HepG2 (cell line): ENCODE results near the gene NRAP. TPM values are rescaled to one million over a fixed set of nuclear protein-coding genes. Genes with fewer than 3 reads are reported as not detected.

ENCODE experiments used
- E2F2 ChIP-seq: sonication (generic); formaldehyde crosslinking; IDR thresholded peaks from 2 replicates; pipeline ENCODE4 v1.4.0; 2020; ENCODE audit warnings: missing genetic modification reagents, borderline replicate concordance
- FOSL2 ChIP-seq: sonication (generic); formaldehyde crosslinking; IDR thresholded peaks from 2 replicates; pipeline ENCODE4 v1.4.0; 2020; ENCODE audit warnings: missing genetic modification reagents
- FOXK2 ChIP-seq: fragments of 450-650 bp; IDR thresholded peaks from 2 replicates; pipeline ENCODE4 v1.6.1; 2016
- GATA4 ChIP-seq: sonication (generic); IDR thresholded peaks from 2 replicates; pipeline ENCODE4 v1.6.1; 2016; ENCODE audit warnings: antibody characterized with exemption, low read depth, borderline replicate concordance
- JUNB ChIP-seq: sonication (generic); formaldehyde crosslinking; IDR thresholded peaks from 2 replicates; pipeline ENCODE4 v1.8.0; 2022; ENCODE audit warnings: missing genetic modification reagents, mild to moderate bottlenecking, borderline replicate concordance
- LCORL ChIP-seq, 2 experiments: fragments of 450-650 bp in 1 of 2; sonication (generic) in 1 of 2; formaldehyde crosslinking in 1 of 2; IDR thresholded peaks; 2 replicates each; pipeline versions ENCODE4 v1.5.0 to v1.6.1; 2017 to 2020; ENCODE audit warnings: antibody characterized with exemption in 1 of 2, missing genetic modification reagents in 1 of 2
- NR2F6 ChIP-seq, 2 experiments: IDR thresholded peaks; 2 replicates each; pipeline ENCODE4 v1.6.1; 2016; ENCODE audit warnings: antibody characterized with exemption in 1 of 2, mild to moderate bottlenecking in 1 of 2
- PAXIP1 ChIP-seq: sonication (generic); formaldehyde crosslinking; conservative IDR thresholded peaks from 2 replicates; pipeline ENCODE4 v1.4.0; 2020; ENCODE audit warnings: mild to moderate bottlenecking, missing genetic modification reagents, moderate library complexity
- PHF21A ChIP-seq: sonication (generic); formaldehyde crosslinking; IDR thresholded peaks from 2 replicates; pipeline ENCODE4 v1.5.0; 2020; ENCODE audit warnings: mild to moderate bottlenecking, missing genetic modification reagents
- PPARG ChIP-seq: conservative IDR thresholded peaks from 2 replicates; pipeline ENCODE4 v1.6.1; 2016; ENCODE audit warnings: missing biosample characterization, missing genetic modification reagents
- TBX2 ChIP-seq: sonication (generic); formaldehyde crosslinking; IDR thresholded peaks from 2 replicates; pipeline ENCODE4 v1.5.0; 2020; ENCODE audit warnings: missing genetic modification reagents, mild to moderate bottlenecking, borderline replicate concordance
- THRA ChIP-seq: sonication (generic); formaldehyde crosslinking; IDR thresholded peaks from 2 replicates; pipeline ENCODE4 v1.4.0; 2020; ENCODE audit warnings: missing genetic modification reagents, borderline replicate concordance
- THYN1 ChIP-seq: sonication (generic); formaldehyde crosslinking; IDR thresholded peaks from 2 replicates; pipeline ENCODE4 v1.8.1; 2023; ENCODE audit warnings: low read depth, mild to moderate bottlenecking, moderate library complexity, missing genetic modification reagents, borderline replicate concordance
- polyA plus RNA-seq, 8 experiments: library from polyadenylated mRNA; depleted of rRNA in 3 of 8; stranded (reverse) in 7 of 8; unstranded in 1 of 8; fragments of >200 nt; fragmentation: Illumina TruSeq in 4 of 8; extraction: Trizol in 4 of 8; gene quantifications; 2 replicates each; pipeline versions ENCODE4 v1.2.1 to v1.2.3, GENCODE V29; 2011 to 2016; ENCODE audit warnings: low read depth in 4 of 8, missing spikeins in 1 of 8, mixed read lengths in 1 of 8; ENCODE audit not compliant: insufficient read depth in 1 of 8
- total RNA-seq, 5 experiments: library from RNA; depleted of rRNA; stranded (reverse); fragments of >200 nt; fragmentation: Illumina TruSeq; extraction: Trizol; gene quantifications; 2 replicates each; pipeline ENCODE4 v1.2.3, GENCODE V29; 2016; ENCODE audit warnings: low read depth in 1 of 5
- TF ChIP-seq, protein P1 (sequence below): IDR thresholded peaks from 2 replicates; pipeline ENCODE4 v1.6.1; 2016
- TF ChIP-seq, protein P2 (sequence below): IDR thresholded peaks from 2 replicates; pipeline ENCODE4 v1.6.1; 2012; ENCODE audit warnings: low read depth, low read length, improper control_type of control experiment
- TF ChIP-seq, protein P3 (sequence below): sonication (generic); formaldehyde crosslinking; IDR thresholded peaks from 2 replicates; pipeline ENCODE4 v1.5.1; 2020; ENCODE audit warnings: missing genetic modification reagents, mild to moderate bottlenecking, borderline replicate concordance

The NRAP gene
- total and polyA plus RNA-seq, 2 of the 13 experiments (the other 11 are each of a cell fraction or from before 2014, with no cell fraction given): not detected

DNA sequence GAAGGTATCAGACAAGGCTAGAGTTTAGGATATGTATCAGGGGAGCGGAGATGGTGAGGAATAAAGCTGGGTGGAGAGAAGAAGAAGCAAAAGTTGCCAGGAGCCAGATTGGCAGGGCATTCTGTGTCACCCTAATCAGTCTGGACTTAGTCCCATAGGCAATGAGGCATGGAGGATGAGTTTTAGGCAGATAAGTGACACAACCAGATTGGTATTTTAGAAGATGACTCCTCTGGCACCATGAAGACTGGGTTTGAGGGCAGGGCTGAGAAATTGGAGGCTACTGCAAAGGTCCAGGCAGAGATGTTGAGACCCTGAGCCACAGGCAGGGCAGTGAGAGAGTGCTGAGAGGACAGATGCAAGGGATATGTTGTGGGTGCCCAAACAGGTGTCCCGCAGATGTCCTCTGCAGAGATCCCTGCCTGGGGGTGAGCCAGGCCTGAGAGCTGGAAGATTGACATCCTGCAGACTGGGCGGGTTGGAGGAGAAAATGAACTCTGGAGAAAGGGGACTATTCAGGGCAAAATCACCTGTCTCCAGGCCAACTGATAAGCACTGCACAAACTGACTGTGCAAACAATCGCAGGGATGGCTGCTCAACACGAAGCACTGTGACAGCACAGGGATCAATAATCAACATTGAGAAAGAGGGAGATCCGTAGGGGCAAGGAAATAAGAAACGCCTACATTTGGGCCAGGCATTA lies 122.8 kb downstream of the NRAP start (continued):
- TF ChIP-seq, protein P1, sequence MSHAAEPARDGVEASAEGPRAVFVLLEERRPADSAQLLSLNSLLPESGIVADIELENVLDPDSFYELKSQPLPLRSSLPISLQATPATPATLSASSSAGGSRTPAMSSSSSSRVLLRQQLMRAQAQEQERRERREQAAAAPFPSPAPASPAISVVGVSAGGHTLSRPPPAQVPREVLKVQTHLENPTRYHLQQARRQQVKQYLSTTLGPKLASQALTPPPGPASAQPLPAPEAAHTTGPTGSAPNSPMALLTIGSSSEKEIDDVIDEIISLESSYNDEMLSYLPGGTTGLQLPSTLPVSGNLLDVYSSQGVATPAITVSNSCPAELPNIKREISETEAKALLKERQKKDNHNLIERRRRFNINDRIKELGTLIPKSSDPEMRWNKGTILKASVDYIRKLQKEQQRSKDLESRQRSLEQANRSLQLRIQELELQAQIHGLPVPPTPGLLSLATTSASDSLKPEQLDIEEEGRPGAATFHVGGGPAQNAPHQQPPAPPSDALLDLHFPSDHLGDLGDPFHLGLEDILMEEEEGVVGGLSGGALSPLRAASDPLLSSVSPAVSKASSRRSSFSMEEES (CRISPR knock-in tag): 0 out of 2 replicates have a peak, but pooled peaks have one; percentile 16
- 0 out of 2 replicates have a peak, but pooled peaks have one; percentile 26 for TF ChIP-seq NR2F6 (IDR thresholded peaks at IDR 0.05)
- peak; percentile 39; the same call in 1 of the 2 replicates for TF ChIP-seq NR2F6 (CRISPR knock-in tag; IDR thresholded peaks at IDR 0.05)
- peak; percentile 58; the same call in 1 of the 2 replicates for TF ChIP-seq TBX2 (CRISPR knock-in tag)
- TF ChIP-seq, protein P2, sequence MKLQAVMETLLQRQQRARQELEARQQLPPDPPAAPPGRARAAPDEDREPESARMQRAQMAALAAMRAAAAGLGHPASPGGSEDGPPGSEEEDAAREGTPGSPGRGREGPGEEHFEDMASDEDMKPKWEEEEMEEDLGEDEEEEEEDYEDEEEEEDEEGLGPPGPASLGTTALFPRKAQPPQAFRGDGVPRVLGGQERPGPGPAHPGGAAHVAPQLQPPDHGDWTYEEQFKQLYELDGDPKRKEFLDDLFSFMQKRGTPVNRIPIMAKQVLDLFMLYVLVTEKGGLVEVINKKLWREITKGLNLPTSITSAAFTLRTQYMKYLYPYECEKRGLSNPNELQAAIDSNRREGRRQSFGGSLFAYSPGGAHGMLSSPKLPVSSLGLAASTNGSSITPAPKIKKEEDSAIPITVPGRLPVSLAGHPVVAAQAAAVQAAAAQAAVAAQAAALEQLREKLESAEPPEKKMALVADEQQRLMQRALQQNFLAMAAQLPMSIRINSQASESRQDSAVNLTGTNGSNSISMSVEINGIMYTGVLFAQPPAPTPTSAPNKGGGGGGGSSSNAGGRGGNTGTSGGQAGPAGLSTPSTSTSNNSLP: no peak
- TF ChIP-seq GATA4: 0 out of 2 replicates have a peak, but pooled peaks have one; percentile 29
- peak; percentile 33; the same call in 1 of the 2 replicates for TF ChIP-seq THRA (CRISPR knock-in tag)
- peak; percentile 66 for TF ChIP-seq PHF21A (CRISPR knock-in tag)
- TF ChIP-seq, protein P3, sequence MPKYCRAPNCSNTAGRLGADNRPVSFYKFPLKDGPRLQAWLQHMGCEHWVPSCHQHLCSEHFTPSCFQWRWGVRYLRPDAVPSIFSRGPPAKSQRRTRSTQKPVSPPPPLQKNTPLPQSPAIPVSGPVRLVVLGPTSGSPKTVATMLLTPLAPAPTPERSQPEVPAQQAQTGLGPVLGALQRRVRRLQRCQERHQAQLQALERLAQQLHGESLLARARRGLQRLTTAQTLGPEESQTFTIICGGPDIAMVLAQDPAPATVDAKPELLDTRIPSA (CRISPR knock-in tag): no peak
- no peak for TF ChIP-seq THYN1 (CRISPR knock-in tag)
- 0 out of 2 replicates have a peak, but pooled peaks have one; percentile 11 for TF ChIP-seq PPARG (CRISPR knock-in tag)
- peak; percentile 77 for TF ChIP-seq PAXIP1 (CRISPR knock-in tag)
- TF ChIP-seq LCORL (IDR thresholded peaks at IDR 0.05): no peak
- TF ChIP-seq LCORL (CRISPR knock-in tag; IDR thresholded peaks at IDR 0.05): peak; percentile 75
- peak; percentile 55 for TF ChIP-seq FOSL2
- no peak for TF ChIP-seq FOXK2
- TF ChIP-seq E2F2: no peak
- TF ChIP-seq JUNB (CRISPR knock-in tag): no peak
